Lower leg skin (tissue), 4 donors: Measurements from ENCODE around the gene SDK2. TPM values are rescaled to one million over a fixed set of nuclear protein-coding genes. Genes with fewer than 3 reads are reported as not detected.
A peak's percentile ranks its signal among the peaks of the same experiment; 100 is the strongest.

Source experiments
- DNase-seq, 2 donors: peaks; one replicate each; pipeline ENCODE4 v3.0.0-alpha.2; 2019; ENCODE audit warnings: low spot score in 2 of 2
- H3K4me3 ChIP-seq: fragments of 200-600 bp; sonication (generic); 2 replicates; pipeline ENCODE4 v1.5.1; 2017; ENCODE audit warnings: mild to moderate bottlenecking, low read depth; ENCODE audit not compliant: poor library complexity, severe bottlenecking
- POLR2A ChIP-seq, 2 donors: fragments of 450-650 bp; IDR thresholded peaks; one replicate each; pipeline ENCODE4 v1.6.1; 2016 to 2017; ENCODE audit warnings: antibody characterized with exemption in 2 of 2, mild to moderate bottlenecking in 1 of 2, moderate library complexity in 1 of 2
- WGBS, 2 donors: methylation state at CpG; one replicate each; pipeline ENCODE4 v1.1.5; 2018; 5-methylcytosine and 5-hydroxymethylcytosine counted together
- intact Hi-C: fragments of 100-400 bp; cut with DNase I; formaldehyde crosslinking; loops from one replicate; pipeline ENCODE4 v1.15.0; 2023; ENCODE audit warnings: low total_unique reads
- total RNA-seq, 4 donors: library from RNA; depleted of rRNA; stranded (reverse); fragments of >200 nt; gene quantifications; one replicate each; pipeline ENCODE4 v1.1.0, GENCODE V29; 2016
- TF ChIP-seq, protein P1 (sequence below), 3 donors: fragments of 450-650 bp; IDR thresholded peaks; one replicate each; pipeline ENCODE4 v1.5.1; 2016; ENCODE audit warnings: antibody characterized with exemption in 3 of 3, mild to moderate bottlenecking in 3 of 3, moderate library complexity in 2 of 3

Gene SDK2
- total RNA-seq, 4 donors from 2014 or later = 1.5 to 4.4 (median 1.6) TPM

DNA sequence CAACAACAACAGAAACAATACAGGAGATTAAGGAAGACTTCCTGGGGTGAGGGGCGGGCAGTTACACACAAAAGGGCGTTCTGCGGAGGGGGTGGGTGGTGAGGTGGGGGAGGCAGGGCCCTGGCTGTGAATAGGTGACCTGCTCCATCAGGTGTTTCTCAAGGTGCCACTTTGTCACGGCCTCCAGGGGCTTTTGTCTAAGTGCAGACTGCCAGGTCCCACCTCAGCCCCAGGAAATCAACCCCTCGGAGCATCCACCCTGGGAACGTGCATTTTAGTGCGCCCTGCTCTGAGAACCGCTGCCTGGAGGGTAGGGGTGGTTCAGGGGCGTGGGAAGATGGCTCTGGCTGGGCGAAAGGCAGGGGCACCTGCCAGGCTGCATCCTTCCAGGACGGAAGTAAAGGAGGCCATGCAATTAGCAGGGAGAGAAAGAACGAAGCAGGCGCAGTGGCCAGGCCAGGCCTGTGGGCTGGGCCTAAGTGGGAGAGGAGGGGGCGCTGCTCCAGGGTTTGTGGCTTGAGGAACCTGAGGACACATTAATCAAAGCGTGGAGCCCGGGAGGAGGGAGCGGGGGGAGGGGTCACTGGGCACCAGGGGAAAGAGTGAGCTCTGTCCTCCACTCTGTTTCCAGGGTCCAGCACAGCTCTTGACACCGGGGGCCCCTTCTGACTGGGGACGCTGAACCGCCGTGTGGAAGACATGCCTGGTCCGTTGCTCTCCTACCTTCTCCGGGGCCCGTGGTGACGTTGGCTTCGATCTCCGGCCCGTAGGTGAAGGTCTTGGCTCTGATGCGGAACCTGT, 283.1 kb downstream of the SDK2 start:
- no peak for DNase-seq
- no peak overlapping the region for H3K4me3 ChIP-seq
- intact Hi-C loops = no loop called here
- TF ChIP-seq, protein P1, sequence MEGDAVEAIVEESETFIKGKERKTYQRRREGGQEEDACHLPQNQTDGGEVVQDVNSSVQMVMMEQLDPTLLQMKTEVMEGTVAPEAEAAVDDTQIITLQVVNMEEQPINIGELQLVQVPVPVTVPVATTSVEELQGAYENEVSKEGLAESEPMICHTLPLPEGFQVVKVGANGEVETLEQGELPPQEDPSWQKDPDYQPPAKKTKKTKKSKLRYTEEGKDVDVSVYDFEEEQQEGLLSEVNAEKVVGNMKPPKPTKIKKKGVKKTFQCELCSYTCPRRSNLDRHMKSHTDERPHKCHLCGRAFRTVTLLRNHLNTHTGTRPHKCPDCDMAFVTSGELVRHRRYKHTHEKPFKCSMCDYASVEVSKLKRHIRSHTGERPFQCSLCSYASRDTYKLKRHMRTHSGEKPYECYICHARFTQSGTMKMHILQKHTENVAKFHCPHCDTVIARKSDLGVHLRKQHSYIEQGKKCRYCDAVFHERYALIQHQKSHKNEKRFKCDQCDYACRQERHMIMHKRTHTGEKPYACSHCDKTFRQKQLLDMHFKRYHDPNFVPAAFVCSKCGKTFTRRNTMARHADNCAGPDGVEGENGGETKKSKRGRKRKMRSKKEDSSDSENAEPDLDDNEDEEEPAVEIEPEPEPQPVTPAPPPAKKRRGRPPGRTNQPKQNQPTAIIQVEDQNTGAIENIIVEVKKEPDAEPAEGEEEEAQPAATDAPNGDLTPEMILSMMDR (IDR thresholded peaks at IDR 0.05) = no peak
- no peak for TF ChIP-seq POLR2A (IDR thresholded peaks at IDR 0.05)
- WGBS, 2 donors = 84 to 86% methylated on average over 28 to 29 of the region's 29 CpGs

DNA sequence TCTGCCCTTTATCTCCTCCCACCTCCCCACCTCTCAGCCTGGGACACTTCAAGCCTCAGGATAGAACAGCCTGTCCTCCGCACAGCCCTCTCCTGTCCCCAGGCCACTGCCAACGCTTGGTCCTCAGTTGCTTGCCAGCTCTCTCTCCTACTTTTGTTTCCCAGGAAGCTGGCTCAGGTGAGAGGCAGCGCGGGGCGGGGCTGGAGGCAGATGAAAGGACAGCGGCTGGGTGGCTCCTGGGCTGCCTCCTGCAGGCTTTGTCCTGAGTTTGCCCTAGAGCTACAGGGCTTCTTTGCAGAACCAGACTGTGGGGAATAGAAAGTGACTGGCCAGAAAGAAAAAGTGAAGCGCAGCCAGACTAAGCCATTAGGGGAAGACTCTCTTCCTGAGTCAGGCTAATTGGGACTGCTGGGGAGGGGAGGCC, 284.2 kb downstream of the SDK2 start:
- H3K4me3 ChIP-seq = no peak overlapping the region
- no peak for DNase-seq
- intact Hi-C loops = no loop called here
- WGBS, 2 donors = 52 to 54% methylated on average over 7 of the region's 7 CpGs
- no peak for TF ChIP-seq POLR2A (IDR thresholded peaks at IDR 0.05)
- TF ChIP-seq, protein P1 (IDR thresholded peaks at IDR 0.05) = no peak

DNA sequence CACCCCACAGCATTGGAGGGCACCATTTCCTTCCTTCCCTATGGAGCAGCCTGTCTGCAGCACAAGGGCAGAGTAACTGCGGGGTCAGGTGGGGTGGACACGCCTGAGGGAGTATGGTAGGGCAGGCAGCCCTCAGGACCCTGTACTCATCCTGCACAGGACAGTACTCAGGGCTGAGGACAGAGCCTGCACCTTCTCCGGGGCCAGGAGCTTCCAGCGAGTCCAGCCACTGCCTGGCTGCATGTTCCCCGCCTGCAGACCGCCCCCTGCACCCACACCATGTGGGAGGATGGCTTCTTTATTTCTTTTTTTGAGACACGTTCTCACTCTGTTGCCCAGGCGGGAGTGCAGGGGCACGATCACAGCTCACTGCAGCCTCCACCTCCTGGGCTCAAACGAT, 284.9 kb downstream of the SDK2 start:
- intact Hi-C loops = no loop called here
- TF ChIP-seq, protein P1 (IDR thresholded peaks at IDR 0.05) = no peak
- TF ChIP-seq POLR2A (IDR thresholded peaks at IDR 0.05) = no peak
- DNase-seq = no peak
- H3K4me3 ChIP-seq = no peak overlapping the region
- WGBS, 2 donors = 88% methylated on average over 10 of the region's 10 CpGs

DNA sequence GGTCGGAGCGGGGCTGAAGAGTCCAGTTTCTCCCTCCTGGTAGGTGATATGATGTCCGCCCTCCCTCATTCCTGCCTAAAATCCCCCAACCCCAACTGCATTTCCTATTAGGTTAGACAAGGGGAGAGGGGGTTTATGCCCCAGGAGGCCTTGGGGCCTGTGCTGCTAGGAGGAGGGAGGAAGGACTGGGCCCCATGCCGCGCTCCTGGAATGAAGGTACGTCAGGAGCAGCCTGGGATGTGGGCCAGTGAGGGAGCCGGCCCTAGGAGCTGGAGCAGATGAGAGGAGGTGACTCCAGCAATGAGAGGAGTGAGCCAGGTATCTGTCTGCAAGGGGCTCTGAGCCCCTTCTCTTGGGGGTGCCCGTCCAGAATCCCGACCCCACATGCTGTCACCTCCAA, 285.6 kb downstream of the SDK2 start:
- WGBS, 2 donors = 90% methylated on average over 8 to 9 of the region's 9 CpGs
- no peak for DNase-seq
- no peak overlapping the region for H3K4me3 ChIP-seq
- intact Hi-C loops = no loop called here
- TF ChIP-seq, protein P1 (IDR thresholded peaks at IDR 0.05) = no peak
- TF ChIP-seq POLR2A (IDR thresholded peaks at IDR 0.05) = no peak

DNA sequence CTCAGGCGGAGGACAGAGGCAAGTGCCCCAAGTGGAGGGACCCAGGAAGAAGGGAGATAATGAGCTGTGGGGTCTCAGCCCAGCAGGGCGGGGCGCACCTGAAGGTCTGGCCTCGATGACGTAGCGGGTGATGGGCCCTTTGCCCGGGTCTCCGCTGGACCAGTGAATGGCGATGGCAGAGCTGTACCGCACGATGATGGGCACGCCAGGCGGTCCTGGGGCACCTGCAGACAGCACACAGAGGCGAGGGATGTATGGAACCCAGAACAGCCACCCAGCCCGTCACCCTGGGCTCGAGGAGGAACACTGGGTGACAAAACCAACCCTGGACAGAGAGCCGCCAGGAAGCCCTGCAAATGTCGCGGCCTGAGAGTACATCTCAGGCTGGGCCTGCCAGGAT, 286.3 kb downstream of the SDK2 start:
- H3K4me3 ChIP-seq = no peak overlapping the region
- intact Hi-C loops = no loop called here
- WGBS, 2 donors = 94 to 96% methylated on average over 16 to 19 of the region's 19 CpGs
- DNase-seq = peak in 1 of 2 donors; percentile 79
- no peak for TF ChIP-seq POLR2A (IDR thresholded peaks at IDR 0.05)
- TF ChIP-seq, protein P1 (IDR thresholded peaks at IDR 0.05) = no peak
